WTC11 (cell line): Measurements from ENCODE around the gene PDIK1L. TPM values are rescaled to one million over a fixed set of nuclear protein-coding genes. Genes with fewer than 3 reads are reported as not detected.

Source experiments
- ATAC-seq: fragments of 200-7000 bp; cut with Tn5 transposase; 2 replicates; pipeline ENCODE4 v1.10.0; 2021; ENCODE audit warnings: mild to moderate bottlenecking, moderate library complexity
- CTCF ChIA-PET: fragments of 300-600 bp; sonication (Branson Sonifier 250); formaldehyde crosslinking; loops from one replicate; lab custom pipeline; 2021; ENCODE audit warnings: antibody characterized with exemption; lab: Charles Lee
- POLR2A ChIA-PET: fragments of 350-600 bp; sonication (Branson Sonifier 250); formaldehyde crosslinking; loops from one replicate; lab custom pipeline; 2021; ENCODE audit warnings: antibody characterized with exemption; lab: Charles Lee
- DNase-seq: peaks from one replicate; pipeline ENCODE4 v3.0.0; 2021; ENCODE audit warnings: low spot score
- H3K27ac Mint-ChIP-seq: 2 replicates; pipeline ENCODE4 v1.8.0; 2021; ENCODE audit warnings: mixed read lengths
- H3K27me3 Mint-ChIP-seq: 2 replicates; pipeline ENCODE4 v1.8.0; 2021; ENCODE audit warnings: low read depth, mild to moderate bottlenecking, moderate library complexity, mixed read lengths
- H3K36me3 Mint-ChIP-seq: 2 replicates; pipeline ENCODE4 v1.8.0; 2021; ENCODE audit warnings: mixed read lengths
- H3K4me1 Mint-ChIP-seq: 2 replicates; pipeline ENCODE4 v1.8.0; 2022; ENCODE audit warnings: mixed read lengths
- H3K4me3 Mint-ChIP-seq: 2 replicates; pipeline ENCODE4 v1.8.0; 2021; ENCODE audit warnings: mild to moderate bottlenecking, moderate library complexity, mixed read lengths
- H3K9me3 Mint-ChIP-seq: 2 replicates; pipeline ENCODE4 v1.8.0; 2021; ENCODE audit warnings: mixed read lengths
- ATF1 ChIP-seq: sonication (generic); formaldehyde crosslinking; IDR thresholded peaks from 2 replicates; pipeline ENCODE4 v1.8.1; 2023; ENCODE audit warnings: mild to moderate bottlenecking, moderate library complexity, missing genetic modification reagents
- CREM ChIP-seq: sonication (generic); formaldehyde crosslinking; IDR thresholded peaks from 2 replicates; pipeline ENCODE4 v1.8.1; 2022; ENCODE audit warnings: mild to moderate bottlenecking, missing genetic modification reagents, moderate library complexity
- ETV6 ChIP-seq: sonication (generic); formaldehyde crosslinking; IDR thresholded peaks from 2 replicates; pipeline ENCODE4 v1.8.1; 2022; ENCODE audit warnings: mild to moderate bottlenecking, missing genetic modification reagents
- FOXK1 ChIP-seq: sonication (generic); formaldehyde crosslinking; IDR thresholded peaks from 2 replicates; pipeline ENCODE4 v1.8.0; 2022; ENCODE audit warnings: mild to moderate bottlenecking, moderate library complexity, missing genetic modification reagents
- JAZF1 ChIP-seq: fragments of 250-450 bp; sonication (Bioruptor Pico); IDR thresholded peaks from 2 replicates; pipeline ENCODE4 v1.9.0; 2021; ENCODE audit warnings: moderate library complexity, mild to moderate bottlenecking, inconsistent platforms
- KAT7 ChIP-seq: sonication (generic); formaldehyde crosslinking; IDR thresholded peaks from 2 replicates; pipeline ENCODE4 v1.8.1; 2023; ENCODE audit warnings: missing genetic modification reagents, mild to moderate bottlenecking, borderline replicate concordance
- NFE2L1 ChIP-seq: sonication (generic); formaldehyde crosslinking; IDR thresholded peaks from 2 replicates; pipeline ENCODE4 v1.8.1; 2023; ENCODE audit warnings: missing genetic modification reagents
- NR3C1 ChIP-seq: sonication (generic); formaldehyde crosslinking; conservative IDR thresholded peaks from 2 replicates; pipeline ENCODE4 v1.8.1; 2023; ENCODE audit warnings: low read depth, mild to moderate bottlenecking, missing genetic modification reagents
- PRRX2 ChIP-seq: fragments of 250-450 bp; sonication (Bioruptor Pico); IDR thresholded peaks from 2 replicates; pipeline ENCODE4 v1.8.0; 2021; ENCODE audit warnings: mild to moderate bottlenecking
- SP1 ChIP-seq: sonication (generic); formaldehyde crosslinking; conservative IDR thresholded peaks from 2 replicates; pipeline ENCODE4 v1.8.1; 2022; ENCODE audit warnings: missing genetic modification reagents
- ZBTB21 ChIP-seq: sonication (generic); formaldehyde crosslinking; IDR thresholded peaks from 2 replicates; pipeline ENCODE4 v1.8.1; 2023; ENCODE audit warnings: mild to moderate bottlenecking, missing genetic modification reagents, borderline replicate concordance
- ZNF138 ChIP-seq: sonication (generic); formaldehyde crosslinking; conservative IDR thresholded peaks from 2 replicates; pipeline ENCODE4 v1.8.1; 2022; ENCODE audit warnings: mild to moderate bottlenecking, moderate library complexity, missing genetic modification reagents
- ZNF219 ChIP-seq: sonication (generic); formaldehyde crosslinking; IDR thresholded peaks from 2 replicates; pipeline ENCODE4 v1.8.0; 2023; ENCODE audit warnings: missing genetic modification reagents, mild to moderate bottlenecking, borderline replicate concordance
- ZNF423 ChIP-seq: fragments of 250-450 bp; sonication (Bioruptor Pico); IDR thresholded peaks from 2 replicates; pipeline ENCODE4 v2.1.2; 2022; ENCODE audit warnings: mild to moderate bottlenecking, moderate library complexity
- ZNF671 ChIP-seq: fragments of 250-450 bp; sonication (Bioruptor Pico); IDR thresholded peaks from 2 replicates; pipeline ENCODE4 v1.8.0; 2021; ENCODE audit warnings: mild to moderate bottlenecking
- total RNA-seq: library from RNA; stranded (reverse); gene quantifications from 3 replicates; pipeline ENCODE4 v1.2.3, GENCODE V29; 2021
- TF ChIP-seq, protein P1 (sequence below): sonication (generic); formaldehyde crosslinking; IDR thresholded peaks from 2 replicates; pipeline ENCODE4 v1.8.0; 2023; ENCODE audit warnings: missing genetic modification reagents
- TF ChIP-seq, protein P2 (sequence below): fragments of 250-450 bp; sonication (Bioruptor Pico); IDR thresholded peaks from 2 replicates; pipeline ENCODE4 v1.9.0; 2021; ENCODE audit warnings: mild to moderate bottlenecking
- TF ChIP-seq, protein P3 (sequence below): sonication (generic); formaldehyde crosslinking; IDR thresholded peaks from 2 replicates; pipeline ENCODE4 v1.8.0; 2023; ENCODE audit warnings: missing genetic modification reagents, mild to moderate bottlenecking, borderline replicate concordance
- TF ChIP-seq, protein P4 (sequence below): fragments of 200-600 bp; IDR thresholded peaks from 2 replicates; pipeline ENCODE4 v1.8.0; 2022; ENCODE audit warnings: antibody characterized with exemption
- TF ChIP-seq, protein P5 (sequence below): fragments of 250-450 bp; sonication (Bioruptor Pico); IDR thresholded peaks from 2 replicates; pipeline ENCODE4 v1.9.0; 2021; ENCODE audit warnings: moderate library complexity, mild to moderate bottlenecking, inconsistent platforms, borderline replicate concordance

The PDIK1L gene
- total RNA-seq, 1 experiment from 2014 or later: 5.5 TPM

DNA sequence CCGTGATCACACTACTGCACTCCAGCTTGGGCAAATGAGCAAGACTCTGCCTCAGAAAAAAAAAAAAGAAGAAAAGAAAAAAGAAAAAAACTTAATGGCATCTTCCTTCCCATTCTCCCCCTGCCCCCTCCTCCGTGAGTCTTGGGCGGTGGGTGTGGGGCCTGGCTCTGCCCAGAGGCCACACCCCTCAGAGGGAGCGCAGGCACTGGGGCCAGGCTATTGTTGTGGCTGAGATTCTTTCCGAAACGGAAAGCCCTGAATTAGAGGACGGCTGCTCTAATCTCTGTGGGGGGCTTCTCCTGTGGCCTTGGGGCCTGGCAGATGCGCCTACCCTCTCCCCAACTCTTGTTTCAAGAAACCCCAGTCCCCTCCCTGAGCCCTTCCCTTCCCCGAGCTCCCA is 43.1 kb downstream of the PDIK1L start:
- H3K36me3 Mint-ChIP-seq: no peaks in the 10 kb centered on the region
- H3K27me3 Mint-ChIP-seq: peaks cover 97% of the 10 kb centered on the region
- no peaks in the 10 kb centered on the region for H3K9me3 Mint-ChIP-seq
- H3K27ac Mint-ChIP-seq: no peak overlapping the region
- POLR2A ChIA-PET: interaction anchor here (0.7 to 1.3 kb wide), 3 partner anchors 9 to 42 kb away, joined by 3 to 4 read pairs (median 3); partner anchors contain the start of gene ZNF593OS
- H3K4me3 Mint-ChIP-seq: peak overlapping the region; percentile 61
- TF ChIP-seq FOXK1 (CRISPR knock-in tag) (peak; percentile 50; the same call in 1 of the 2 replicates), SP1 (peak; percentile 36; the same call in 1 of the 2 replicates)
- TF ChIP-seq, protein P1, sequence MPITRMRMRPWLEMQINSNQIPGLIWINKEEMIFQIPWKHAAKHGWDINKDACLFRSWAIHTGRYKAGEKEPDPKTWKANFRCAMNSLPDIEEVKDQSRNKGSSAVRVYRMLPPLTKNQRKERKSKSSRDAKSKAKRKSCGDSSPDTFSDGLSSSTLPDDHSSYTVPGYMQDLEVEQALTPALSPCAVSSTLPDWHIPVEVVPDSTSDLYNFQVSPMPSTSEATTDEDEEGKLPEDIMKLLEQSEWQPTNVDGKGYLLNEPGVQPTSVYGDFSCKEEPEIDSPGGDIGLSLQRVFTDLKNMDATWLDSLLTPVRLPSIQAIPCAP (CRISPR knock-in tag): no peak
- TF ChIP-seq, all 79 proteins: peak for 2
- CTCF ChIA-PET: interaction anchor here (1.2 to 4.8 kb wide), 7 partner anchors 10 to 125 kb away, joined by 4 to 65 read pairs (median 7); partner anchors contain the start of genes CATSPER4, CEP85 and ZNF593
- ATAC-seq (peak; percentile 72), DNase-seq (peak; percentile 80)
- peaks cover 56% of the 10 kb centered on the region for H3K4me1 Mint-ChIP-seq

DNA sequence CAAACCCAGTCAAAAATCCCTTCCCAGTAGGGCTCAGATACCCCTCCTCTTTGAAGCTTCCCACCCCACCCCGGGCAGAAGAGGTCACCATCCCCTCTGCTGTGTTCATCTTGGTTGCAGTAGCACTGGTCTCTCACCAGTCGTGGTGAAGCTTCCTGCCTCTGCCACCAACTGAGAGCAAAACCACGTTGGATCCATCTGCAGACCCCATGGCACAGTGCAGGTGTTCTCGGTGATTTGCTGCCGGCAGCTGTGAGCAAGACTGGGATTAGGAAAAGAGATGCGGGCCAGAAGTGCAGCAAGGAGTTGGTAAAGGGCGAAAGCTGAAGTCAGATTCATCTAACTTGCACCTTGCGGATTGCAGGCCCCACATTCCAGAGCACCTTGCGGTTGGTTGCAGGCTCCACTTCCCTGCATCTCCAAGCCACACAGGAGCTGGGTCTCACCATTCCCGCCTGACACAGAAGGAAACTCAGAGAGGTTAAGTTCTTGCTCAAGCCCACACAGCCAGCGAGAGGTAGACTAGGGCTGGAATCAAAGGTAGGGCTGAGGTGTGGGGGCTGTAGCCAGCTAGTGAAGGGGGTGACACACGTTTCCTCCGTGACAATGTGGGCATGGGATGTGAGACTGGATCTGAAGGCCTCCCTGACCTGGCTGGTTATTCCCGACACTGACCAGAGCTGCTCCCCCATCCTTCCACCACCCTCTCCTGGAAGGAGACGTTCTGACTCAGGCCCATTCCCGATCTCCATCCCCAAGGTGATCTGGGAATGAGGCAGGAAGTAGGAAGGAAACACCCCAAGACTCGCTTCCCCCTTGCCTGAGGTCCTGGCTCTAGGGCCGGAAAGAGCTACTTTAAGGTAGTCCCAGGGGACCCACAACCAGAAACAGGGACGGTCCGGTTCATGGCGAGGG is 44.0 kb downstream of the PDIK1L start:
- ChIA-PET POLR2A (interaction anchor here (0.6 to 1.4 kb wide), 6 partner anchors 10 to 1317 kb away, joined by 3 to 7 read pairs (median 3); partner anchors contain the start of genes ZNF593 and ZNF593OS), CTCF (interaction anchor here (0.8 to 4.8 kb wide), 20 partner anchors 8 to 261 kb away, joined by 3 to 65 read pairs (median 4); partner anchors contain the start of genes CATSPER4, CEP85, CNKSR1 and PAFAH2)
- Mint-ChIP-seq H3K27me3 (peaks cover 97% of the 10 kb centered on the region), H3K9me3 (no peaks in the 10 kb centered on the region), H3K36me3 (no peaks in the 10 kb centered on the region)
- peak; percentile 5 for ATAC-seq
- TF ChIP-seq ZNF671 (CRISPR knock-in tag) (no peak), JAZF1 (CRISPR knock-in tag) (no peak), ETV6 (no peak), ZNF138 (CRISPR knock-in tag) (no peak), NFE2L1 (CRISPR knock-in tag) (no peak), ZNF219 (CRISPR knock-in tag) (no peak), ZNF423 (CRISPR knock-in tag) (no peak), ZBTB21 (CRISPR knock-in tag) (no peak)
- TF ChIP-seq, protein P2, sequence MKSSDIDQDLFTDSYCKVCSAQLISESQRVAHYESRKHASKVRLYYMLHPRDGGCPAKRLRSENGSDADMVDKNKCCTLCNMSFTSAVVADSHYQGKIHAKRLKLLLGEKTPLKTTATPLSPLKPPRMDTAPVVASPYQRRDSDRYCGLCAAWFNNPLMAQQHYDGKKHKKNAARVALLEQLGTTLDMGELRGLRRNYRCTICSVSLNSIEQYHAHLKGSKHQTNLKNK (CRISPR knock-in tag): no peak
- TF ChIP-seq, protein P3, sequence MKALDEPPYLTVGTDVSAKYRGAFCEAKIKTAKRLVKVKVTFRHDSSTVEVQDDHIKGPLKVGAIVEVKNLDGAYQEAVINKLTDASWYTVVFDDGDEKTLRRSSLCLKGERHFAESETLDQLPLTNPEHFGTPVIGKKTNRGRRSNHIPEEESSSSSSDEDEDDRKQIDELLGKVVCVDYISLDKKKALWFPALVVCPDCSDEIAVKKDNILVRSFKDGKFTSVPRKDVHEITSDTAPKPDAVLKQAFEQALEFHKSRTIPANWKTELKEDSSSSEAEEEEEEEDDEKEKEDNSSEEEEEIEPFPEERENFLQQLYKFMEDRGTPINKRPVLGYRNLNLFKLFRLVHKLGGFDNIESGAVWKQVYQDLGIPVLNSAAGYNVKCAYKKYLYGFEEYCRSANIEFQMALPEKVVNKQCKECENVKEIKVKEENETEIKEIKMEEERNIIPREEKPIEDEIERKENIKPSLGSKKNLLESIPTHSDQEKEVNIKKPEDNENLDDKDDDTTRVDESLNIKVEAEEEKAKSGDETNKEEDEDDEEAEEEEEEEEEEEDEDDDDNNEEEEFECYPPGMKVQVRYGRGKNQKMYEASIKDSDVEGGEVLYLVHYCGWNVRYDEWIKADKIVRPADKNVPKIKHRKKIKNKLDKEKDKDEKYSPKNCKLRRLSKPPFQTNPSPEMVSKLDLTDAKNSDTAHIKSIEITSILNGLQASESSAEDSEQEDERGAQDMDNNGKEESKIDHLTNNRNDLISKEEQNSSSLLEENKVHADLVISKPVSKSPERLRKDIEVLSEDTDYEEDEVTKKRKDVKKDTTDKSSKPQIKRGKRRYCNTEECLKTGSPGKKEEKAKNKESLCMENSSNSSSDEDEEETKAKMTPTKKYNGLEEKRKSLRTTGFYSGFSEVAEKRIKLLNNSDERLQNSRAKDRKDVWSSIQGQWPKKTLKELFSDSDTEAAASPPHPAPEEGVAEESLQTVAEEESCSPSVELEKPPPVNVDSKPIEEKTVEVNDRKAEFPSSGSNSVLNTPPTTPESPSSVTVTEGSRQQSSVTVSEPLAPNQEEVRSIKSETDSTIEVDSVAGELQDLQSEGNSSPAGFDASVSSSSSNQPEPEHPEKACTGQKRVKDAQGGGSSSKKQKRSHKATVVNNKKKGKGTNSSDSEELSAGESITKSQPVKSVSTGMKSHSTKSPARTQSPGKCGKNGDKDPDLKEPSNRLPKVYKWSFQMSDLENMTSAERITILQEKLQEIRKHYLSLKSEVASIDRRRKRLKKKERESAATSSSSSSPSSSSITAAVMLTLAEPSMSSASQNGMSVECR: no peak
- TF ChIP-seq, all 79 proteins: peak for 0
- Mint-ChIP-seq H3K27ac (no peak overlapping the region), H3K4me1 (peaks cover 57% of the 10 kb centered on the region), H3K4me3 (peak overlapping the region; percentile 61)
- no peak for DNase-seq

DNA sequence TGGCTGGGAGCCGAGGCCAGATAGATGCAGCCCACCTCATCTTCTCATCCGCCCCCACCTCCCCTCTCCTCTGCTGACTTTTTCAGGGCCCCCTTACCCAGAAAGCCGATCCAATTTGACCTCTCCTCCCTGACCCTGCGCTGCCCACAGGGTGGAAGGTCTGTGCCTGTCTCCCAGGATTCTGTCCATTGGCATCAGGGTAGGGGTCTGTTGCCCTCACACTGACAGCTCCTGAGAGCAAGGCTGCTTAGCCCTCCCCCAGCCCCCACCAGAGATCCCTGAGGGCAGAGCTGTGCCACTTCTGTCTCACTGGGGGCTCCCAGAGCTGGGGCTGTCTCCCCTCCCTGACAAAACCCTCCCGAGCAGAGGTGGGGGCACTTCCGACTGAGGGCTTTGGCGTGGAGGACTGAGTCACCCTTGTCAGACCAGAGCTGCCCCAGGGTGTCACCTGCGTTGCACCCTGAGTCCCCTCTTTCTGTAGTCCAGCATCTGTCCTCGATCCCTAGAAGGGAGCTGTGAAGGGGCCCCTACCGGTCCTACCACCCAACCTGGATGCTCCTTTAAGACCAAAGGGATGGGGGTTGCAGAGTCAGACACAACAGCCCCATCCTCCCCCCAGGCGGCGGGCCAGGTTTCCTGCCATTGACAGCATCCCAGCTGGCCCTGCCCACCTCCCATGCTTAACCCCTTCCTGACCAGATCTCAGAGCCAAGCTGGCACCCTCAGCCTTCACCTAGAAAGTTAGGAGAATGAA is 44.8 kb downstream of the PDIK1L start:
- Mint-ChIP-seq H3K27me3 (peaks cover 98% of the 10 kb centered on the region), H3K27ac (no peak overlapping the region), H3K9me3 (no peaks in the 10 kb centered on the region), H3K36me3 (no peaks in the 10 kb centered on the region), H3K4me1 (peaks cover 59% of the 10 kb centered on the region), H3K4me3 (peak overlapping the region; percentile 61)
- POLR2A ChIA-PET: interaction anchor here (0.6 to 1.4 kb wide), 4 partner anchors 13 to 1316 kb away, joined by 3 to 7 read pairs (median 3); partner anchors contain the start of gene ZNF593
- ATAC-seq (peak; percentile 23), DNase-seq (peak; percentile 69)
- CTCF ChIA-PET: interaction anchor here (0.8 to 4.8 kb wide), 20 partner anchors 8 to 260 kb away, joined by 3 to 65 read pairs (median 5); partner anchors contain the start of genes CATSPER4, CEP85, CNKSR1 and PAFAH2
- TF ChIP-seq NR3C1 (CRISPR knock-in tag): no peak
- no peak for TF ChIP-seq ATF1 (CRISPR knock-in tag)
- TF ChIP-seq JAZF1 (CRISPR knock-in tag): no peak
- TF ChIP-seq, protein P4, sequence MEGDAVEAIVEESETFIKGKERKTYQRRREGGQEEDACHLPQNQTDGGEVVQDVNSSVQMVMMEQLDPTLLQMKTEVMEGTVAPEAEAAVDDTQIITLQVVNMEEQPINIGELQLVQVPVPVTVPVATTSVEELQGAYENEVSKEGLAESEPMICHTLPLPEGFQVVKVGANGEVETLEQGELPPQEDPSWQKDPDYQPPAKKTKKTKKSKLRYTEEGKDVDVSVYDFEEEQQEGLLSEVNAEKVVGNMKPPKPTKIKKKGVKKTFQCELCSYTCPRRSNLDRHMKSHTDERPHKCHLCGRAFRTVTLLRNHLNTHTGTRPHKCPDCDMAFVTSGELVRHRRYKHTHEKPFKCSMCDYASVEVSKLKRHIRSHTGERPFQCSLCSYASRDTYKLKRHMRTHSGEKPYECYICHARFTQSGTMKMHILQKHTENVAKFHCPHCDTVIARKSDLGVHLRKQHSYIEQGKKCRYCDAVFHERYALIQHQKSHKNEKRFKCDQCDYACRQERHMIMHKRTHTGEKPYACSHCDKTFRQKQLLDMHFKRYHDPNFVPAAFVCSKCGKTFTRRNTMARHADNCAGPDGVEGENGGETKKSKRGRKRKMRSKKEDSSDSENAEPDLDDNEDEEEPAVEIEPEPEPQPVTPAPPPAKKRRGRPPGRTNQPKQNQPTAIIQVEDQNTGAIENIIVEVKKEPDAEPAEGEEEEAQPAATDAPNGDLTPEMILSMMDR: no peak
- no peak for TF ChIP-seq PRRX2 (CRISPR knock-in tag)
- TF ChIP-seq CREM (CRISPR knock-in tag): no peak
- TF ChIP-seq, protein P5, sequence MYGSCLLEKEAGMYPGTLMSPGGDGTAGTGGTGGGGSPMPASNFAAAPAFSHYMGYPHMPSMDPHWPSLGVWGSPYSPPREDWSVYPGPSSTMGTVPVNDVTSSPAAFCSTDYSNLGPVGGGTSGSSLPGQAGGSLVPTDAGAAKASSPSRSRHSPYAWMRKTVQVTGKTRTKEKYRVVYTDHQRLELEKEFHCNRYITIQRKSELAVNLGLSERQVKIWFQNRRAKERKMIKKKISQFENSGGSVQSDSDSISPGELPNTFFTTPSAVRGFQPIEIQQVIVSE (CRISPR knock-in tag): no peak
- TF ChIP-seq KAT7: no peak
